HL-60 (cell line): ENCODE results near the gene FBXO9.

Experiments used
- DNase-seq, 2 experiments: peaks; one replicate each; pipeline ENCODE4 v3.0.0-alpha.2; 2010 to 2020; ENCODE audit warnings: low read depth in 1 of 2, low spot score in 1 of 2
- H3K27ac ChIP-seq: fragments of 250-450 bp; sonication (Bioruptor Pico); replicated peaks from 2 replicates; pipeline ENCODE4 v1.5.1; 2020; ENCODE audit warnings: mild to moderate bottlenecking, moderate library complexity
- H3K27me3 ChIP-seq: fragments of 250-450 bp; sonication (Bioruptor Pico); 2 replicates; pipeline ENCODE4 v1.5.1; 2021; ENCODE audit warnings: mild to moderate bottlenecking, moderate library complexity; ENCODE audit not compliant: insufficient read depth, poor library complexity, severe bottlenecking
- H3K4me3 ChIP-seq: replicated peaks from 2 replicates; pipeline ENCODE4 v1.5.1; 2011; ENCODE audit warnings: mild to moderate bottlenecking, control low read depth, low read length; ENCODE audit not compliant: insufficient read depth
- CTCF ChIP-seq: IDR thresholded peaks from one replicate; pipeline ENCODE4 v1.5.1; 2011; ENCODE audit warnings: low read length, control low read depth, inconsistent platforms; ENCODE audit not compliant: insufficient read depth
- GABPA ChIP-seq: IDR thresholded peaks from 2 replicates; pipeline ENCODE4 v1.6.1; 2012; ENCODE audit warnings: low read depth
- POLR2AphosphoS5 ChIP-seq: IDR thresholded peaks from 2 replicates; pipeline ENCODE4 v1.6.1; 2012; ENCODE audit warnings: low read depth
- REST ChIP-seq: IDR thresholded peaks from 2 replicates; pipeline ENCODE4 v1.6.1; 2012; ENCODE audit warnings: low read depth; ENCODE audit not compliant: insufficient replicate concordance
- SPI1 ChIP-seq: IDR thresholded peaks from 2 replicates; pipeline ENCODE4 v1.6.1; 2012; ENCODE audit warnings: low read depth, mild to moderate bottlenecking, borderline replicate concordance

FBXO9 gene

GRCh38 chr6:53029761-53030160 is 35.4 kb upstream of the FBXO9 start:
- no peaks in the 10 kb centered on the region for H3K27me3 ChIP-seq
- H3K27ac ChIP-seq, result no peak overlapping the region
- H3K4me3 ChIP-seq, result no peak overlapping the region
- TF ChIP-seq SPI1 (no peak), GABPA (no peak), REST (no peak), CTCF (no peak), POLR2AphosphoS5 (no peak)
- no peak for DNase-seq

DNA sequence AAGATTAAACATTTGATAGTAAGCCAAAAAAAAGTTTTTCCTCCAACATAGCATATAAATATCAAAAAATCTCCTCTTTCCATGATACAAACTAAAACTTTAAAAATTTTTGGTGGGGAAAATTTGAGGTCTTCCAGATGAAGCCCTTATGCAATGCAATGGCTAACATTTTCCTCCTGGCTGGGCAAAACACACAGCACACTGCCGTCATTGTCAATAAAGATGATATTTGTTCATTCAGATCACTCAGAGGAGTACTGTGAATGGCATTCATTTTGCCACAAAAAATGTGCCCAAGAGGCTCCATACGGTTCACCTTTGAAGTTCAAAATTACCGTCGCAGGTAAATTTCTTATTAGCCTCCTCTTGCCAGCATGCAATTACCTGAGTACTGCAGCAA is 33.9 kb upstream of the FBXO9 start:
- Histone ChIP-seq H3K27ac (no peak overlapping the region), H3K4me3 (no peak overlapping the region), H3K27me3 (no peaks in the 10 kb centered on the region)
- DNase-seq, result no peak
- TF ChIP-seq CTCF (no peak), GABPA (no peak), POLR2AphosphoS5 (no peak), SPI1 (no peak), REST (no peak)

- Histone ChIP-seq H3K27ac (no peak overlapping the region), H3K27me3 (no peaks in the 10 kb centered on the region), H3K4me3 (no peak overlapping the region)
- no peak for TF ChIP-seq REST
- TF ChIP-seq GABPA, result no peak
- no peak for TF ChIP-seq CTCF
- no peak for TF ChIP-seq POLR2AphosphoS5
- TF ChIP-seq SPI1, result no peak
- DNase-seq, result no peak
Measured at GRCh38 chr6:53032849-53033248, 32.4 kb upstream of the FBXO9 start.
